GM13976 (cell line): ENCODE measurements around the gene TRAP1.

Experiments
- DNase-seq: peaks from one replicate; pipeline ENCODE4 v3.0.0; 2012; ENCODE audit warnings: low spot score
- CTCF ChIP-seq: IDR thresholded peaks from 2 replicates; pipeline ENCODE4 v1.5.1; 2012; ENCODE audit warnings: borderline replicate concordance, mild to moderate bottlenecking; ENCODE audit not compliant: insufficient read depth; ENCODE audit errors: extremely low read depth, missing control alignments, control extremely low read depth
- in situ Hi-C: fragments of 300-500 bp; cut with MboI; formaldehyde crosslinking; loops from one replicate; pipeline ENCODE4 v1.12.0; 2022; ENCODE audit warnings: low sequenced_read_pairs, mixed read lengths, inconsistent platforms; ENCODE audit not compliant: unreplicated experiment

Gene TRAP1

GRCh38 chr16:3734084-3734757 is 16.9 kb upstream of the TRAP1 start:
- no peak for TF ChIP-seq CTCF
- in situ Hi-C loops: no loop called here
- no peak for DNase-seq

DNA sequence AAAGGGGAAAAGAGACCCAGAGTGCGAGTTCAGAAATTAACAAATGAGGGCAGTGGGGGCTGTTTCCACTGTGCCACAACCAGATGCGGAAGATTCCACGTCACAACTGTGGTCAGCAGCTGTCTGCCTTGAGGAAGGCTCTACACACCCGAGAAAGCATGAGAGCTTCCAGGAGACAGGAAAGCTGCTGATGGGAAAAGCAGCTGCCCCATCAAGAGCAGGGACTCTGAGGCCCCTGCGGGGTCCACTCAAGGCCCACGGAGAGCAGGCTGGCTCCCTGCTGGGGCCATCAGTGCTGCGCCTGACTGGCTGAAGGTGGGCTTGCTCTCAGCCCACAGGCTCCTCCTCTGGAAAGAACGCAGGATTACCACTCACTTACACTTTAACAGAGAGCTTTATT is 14.8 kb upstream of the TRAP1 start:
- DNase-seq: no peak
- in situ Hi-C loops: no loop called here
- TF ChIP-seq CTCF: no peak

GRCh38 chr16:3731126-3731935 is 14.0 kb upstream of the TRAP1 start:
- no peak for TF ChIP-seq CTCF
- in situ Hi-C loops: no loop called here
- DNase-seq: no peak

GRCh38 chr16:3730161-3731125 is 13.1 kb upstream of the TRAP1 start:
- TF ChIP-seq CTCF: no peak
- DNase-seq: no peak
- in situ Hi-C loops: no loop called here

- no peak for TF ChIP-seq CTCF
- no peak for DNase-seq
- in situ Hi-C loops: no loop called here
Observed at GRCh38 chr16:3729161-3730112, 12.1 kb upstream of the TRAP1 start.
